Endothelial cell of hepatic sinusoid (primary cell): ENCODE data around the gene PTPRF.

Source experiments
- in situ Hi-C: cut with HindIII; loops from 2 replicates; pipeline ENCODE4 v1.10.0; 2017; ENCODE audit warnings: low sequenced_read_pairs

PTPRF gene

GRCh38 chr1:43549921-43550597 is 19.4 kb downstream of the PTPRF start:
- in situ Hi-C loops, result no loop called here

GRCh38 chr1:43550598-43551246 is 20.0 kb downstream of the PTPRF start:
- in situ Hi-C loops, result no loop called here

- in situ Hi-C loops, result no loop called here
Measured at GRCh38 chr1:43551396-43551888, 20.8 kb downstream of the PTPRF start.

GRCh38 chr1:43552059-43552742 is 21.5 kb downstream of the PTPRF start:
- in situ Hi-C loops, result no loop called here

GRCh38 chr1:43552813-43553212 is 22.1 kb downstream of the PTPRF start:
- in situ Hi-C loops, result no loop called here

- in situ Hi-C loops, result no loop called here
Measured at GRCh38 chr1:43554444-43554992, 23.8 kb downstream of the PTPRF start.

- in situ Hi-C loops, result no loop called here
Measured at GRCh38 chr1:43556782-43557181, 26.1 kb downstream of the PTPRF start.

- in situ Hi-C loops, result no loop called here
Measured at GRCh38 chr1:43557744-43558245, 27.1 kb downstream of the PTPRF start.

- in situ Hi-C loops, result no loop called here
Measured at GRCh38 chr1:43558346-43558841, 27.7 kb downstream of the PTPRF start.

GRCh38 chr1:43559714-43560113 is 29.0 kb downstream of the PTPRF start:
- in situ Hi-C loops, result no loop called here

- in situ Hi-C loops, result no loop called here
Measured at GRCh38 chr1:43560286-43560685, 29.6 kb downstream of the PTPRF start.

GRCh38 chr1:43563876-43564539 is 33.3 kb downstream of the PTPRF start:
- in situ Hi-C loops, result no loop called here

GRCh38 chr1:43564551-43565348 is 34.1 kb downstream of the PTPRF start:
- in situ Hi-C loops, result no loop called here

GRCh38 chr1:43565600-43566360 is 35.1 kb downstream of the PTPRF start:
- in situ Hi-C loops, result no loop called here

- in situ Hi-C loops, result no loop called here
Measured at GRCh38 chr1:43566382-43567044, 35.8 kb downstream of the PTPRF start.

GRCh38 chr1:43569175-43569574 is 38.5 kb downstream of the PTPRF start:
- in situ Hi-C loops, result no loop called here

- in situ Hi-C loops, result no loop called here
Measured at GRCh38 chr1:43570277-43570676, 39.6 kb downstream of the PTPRF start.

- in situ Hi-C loops, result no loop called here
Measured at GRCh38 chr1:43570715-43571114, 40.0 kb downstream of the PTPRF start.

- in situ Hi-C loops, result no loop called here
Measured at GRCh38 chr1:43572084-43572483, 41.4 kb downstream of the PTPRF start.
